ENCODE results near the gene KDM5A.

The KDM5A gene

GRCh38 chr12:321606-322326 is 67.4 kb downstream of the KDM5A start:
- Histone ChIP-seq H3K4me1 (ENCODE audit: insufficient read depth, low read length, severe bottlenecking) (no peaks in the 10 kb centered on the region), H3K27me3 (ENCODE audit: insufficient read depth, low read length) (no peaks in the 10 kb centered on the region), H3K4me2 (ENCODE audit: low read length) (no peak overlapping the region), H3K9me2 (ENCODE audit: low read depth, low read length) (no peaks in the 10 kb centered on the region), H2AFZ (ENCODE audit: low read length) (no peak overlapping the region), H4K20me1 (ENCODE audit: insufficient read depth, low read length) (no peaks in the 10 kb centered on the region), H3K9ac (ENCODE audit: low read length) (no peak overlapping the region), H3K79me2 (ENCODE audit: insufficient read depth, low read length) (no peaks in the 10 kb centered on the region), H3K36me3 (ENCODE audit: insufficient read depth, low read length) (peaks cover 96% of the 10 kb centered on the region), H3K9me3 (ENCODE audit: low read length) (no peaks in the 10 kb centered on the region), H3K4me3 (ENCODE audit: low read depth, low read length, poor library complexity, severe bottlenecking) (no peak overlapping the region), H3K27ac (ENCODE audit: low read depth, low read length, poor library complexity, severe bottlenecking) (no peak overlapping the region), H3F3A (ENCODE audit: insufficient read depth, low read length) (no peaks in the 10 kb centered on the region)
- TF ChIP-seq CTCF (IDR thresholded peaks at IDR 0.05; ENCODE audit: low read length): peak; percentile 22; the same call in 1 of the 2 replicates
- no peak for TF ChIP-seq EZH2 (IDR thresholded peaks at IDR 0.05; ENCODE audit: borderline replicate concordance, low read length)

- no peaks in the 10 kb centered on the region for H3K9me2 ChIP-seq (ENCODE audit: low read depth, low read length)
- H3K36me3 ChIP-seq (ENCODE audit: insufficient read depth, low read length): peaks cover 99% of the 10 kb centered on the region
- H3K4me1 ChIP-seq (ENCODE audit: insufficient read depth, low read length, severe bottlenecking): no peaks in the 10 kb centered on the region
- H3K4me3 ChIP-seq (ENCODE audit: low read depth, low read length, poor library complexity, severe bottlenecking): no peak overlapping the region
- H2AFZ ChIP-seq (ENCODE audit: low read length): no peak overlapping the region
- no peaks in the 10 kb centered on the region for H4K20me1 ChIP-seq (ENCODE audit: insufficient read depth, low read length)
- TF ChIP-seq EZH2 (IDR thresholded peaks at IDR 0.05; ENCODE audit: borderline replicate concordance, low read length): no peak
- no peak for TF ChIP-seq CTCF (IDR thresholded peaks at IDR 0.05; ENCODE audit: low read length)
- H3K9me3 ChIP-seq (ENCODE audit: low read length): no peaks in the 10 kb centered on the region
- no peak overlapping the region for H3K4me2 ChIP-seq (ENCODE audit: low read length)
- no peak overlapping the region for H3K27ac ChIP-seq (ENCODE audit: low read depth, low read length, poor library complexity, severe bottlenecking)
- no peaks in the 10 kb centered on the region for H3F3A ChIP-seq (ENCODE audit: insufficient read depth, low read length)
- H3K9ac ChIP-seq (ENCODE audit: low read length): no peak overlapping the region
- H3K79me2 ChIP-seq (ENCODE audit: insufficient read depth, low read length): no peaks in the 10 kb centered on the region
- H3K27me3 ChIP-seq (ENCODE audit: insufficient read depth, low read length): no peaks in the 10 kb centered on the region
Measured at GRCh38 chr12:318759-319515, 70.2 kb downstream of the KDM5A start.

GRCh38 chr12:308511-308910 is 80.6 kb downstream of the KDM5A start:
- peaks cover 99% of the 10 kb centered on the region for H3K36me3 ChIP-seq (ENCODE audit: insufficient read depth, low read length)
- no peak overlapping the region for H3K27ac ChIP-seq (ENCODE audit: low read depth, low read length, poor library complexity, severe bottlenecking)
- H3K27me3 ChIP-seq (ENCODE audit: insufficient read depth, low read length): no peaks in the 10 kb centered on the region
- no peak overlapping the region for H3K4me3 ChIP-seq (ENCODE audit: low read depth, low read length, poor library complexity, severe bottlenecking)
- H4K20me1 ChIP-seq (ENCODE audit: insufficient read depth, low read length): no peaks in the 10 kb centered on the region
- no peaks in the 10 kb centered on the region for H3K9me3 ChIP-seq (ENCODE audit: low read length)
- no peak overlapping the region for H3K4me2 ChIP-seq (ENCODE audit: low read length)
- H3F3A ChIP-seq (ENCODE audit: insufficient read depth, low read length): no peaks in the 10 kb centered on the region
- no peak overlapping the region for H3K9ac ChIP-seq (ENCODE audit: low read length)
- peaks cover 10% of the 10 kb centered on the region; the same call in 1 of the 2 replicates for H3K79me2 ChIP-seq (ENCODE audit: insufficient read depth, low read length)
- no peak overlapping the region for H2AFZ ChIP-seq (ENCODE audit: low read length)
- no peaks in the 10 kb centered on the region for H3K4me1 ChIP-seq (ENCODE audit: insufficient read depth, low read length, severe bottlenecking)
- no peak for TF ChIP-seq CTCF (IDR thresholded peaks at IDR 0.05; ENCODE audit: low read length)
- no peak for TF ChIP-seq EZH2 (IDR thresholded peaks at IDR 0.05; ENCODE audit: borderline replicate concordance, low read length)
- no peaks in the 10 kb centered on the region; the same call in 1 of the 2 replicates for H3K9me2 ChIP-seq (ENCODE audit: low read depth, low read length)
